HG03460 (cell line): ENCODE data around the gene KSR1.
"Not testable (repeated sequence)": the region's sequence is repeated elsewhere in the genome, so short reads cannot be mapped to it uniquely, and the experiment has no call there.

Experiments used
- ATAC-seq: cut with Tn5 transposase; IDR thresholded peaks from one replicate; pipeline ENCODE4 v1.9.1; 2021; ENCODE audit not compliant: unreplicated experiment

The KSR1 gene

DNA sequence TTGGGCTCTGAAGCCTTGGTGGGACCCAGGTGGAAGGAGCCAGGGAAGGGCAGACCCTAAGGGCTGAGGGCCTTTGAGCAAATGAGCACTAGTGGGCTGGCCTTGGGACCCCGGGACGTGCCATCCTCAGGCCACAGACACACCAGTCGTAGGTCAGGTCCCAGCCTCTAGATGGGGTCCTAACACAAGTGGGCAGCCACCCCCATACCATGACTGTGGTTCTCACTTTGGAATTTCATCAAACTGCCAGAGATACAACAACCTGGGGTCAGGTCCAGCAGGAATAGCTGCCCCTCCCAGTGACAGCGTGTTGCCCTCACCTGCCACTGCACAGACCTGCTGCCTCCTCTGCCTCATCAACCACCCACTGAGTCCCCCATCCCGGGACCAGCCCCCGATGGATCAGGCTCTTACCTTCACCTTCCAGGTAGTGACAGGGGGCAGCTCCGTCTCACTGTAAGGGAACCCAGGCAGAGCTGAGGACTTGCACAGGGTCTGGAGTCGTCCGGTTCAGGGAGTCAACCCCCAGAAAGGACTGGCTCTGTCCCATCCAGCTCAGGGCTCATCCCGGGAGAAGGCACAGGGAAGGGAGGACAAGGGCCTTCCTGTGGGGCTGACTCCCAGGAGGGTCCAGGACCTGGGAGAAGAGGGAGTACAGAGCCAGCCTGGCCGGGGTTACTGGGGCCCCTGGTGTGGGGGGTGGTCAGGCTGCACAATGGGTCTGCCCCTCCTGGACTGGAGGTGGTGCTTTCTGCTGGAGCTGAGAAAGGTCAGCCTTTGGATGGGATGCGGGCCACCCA lies 214.7 kb downstream of the KSR1 start:
- ATAC-seq: no peak

DNA sequence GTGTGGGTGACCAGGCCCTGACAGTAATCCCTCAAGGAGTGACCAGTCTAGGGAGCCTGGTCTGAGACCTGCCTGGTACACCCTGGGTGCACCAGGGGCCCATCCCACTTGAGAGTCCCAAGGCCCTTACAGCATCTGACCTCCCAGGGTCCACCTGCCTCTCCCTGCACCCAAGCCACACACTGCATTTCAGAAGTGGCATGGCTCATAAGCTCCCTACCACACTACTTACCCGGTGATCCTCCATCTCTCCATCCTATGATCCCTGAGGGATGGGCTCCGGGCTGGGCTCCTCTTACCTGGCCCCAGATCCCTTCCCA lies 215.3 kb downstream of the KSR1 start:
- no peak for ATAC-seq

DNA sequence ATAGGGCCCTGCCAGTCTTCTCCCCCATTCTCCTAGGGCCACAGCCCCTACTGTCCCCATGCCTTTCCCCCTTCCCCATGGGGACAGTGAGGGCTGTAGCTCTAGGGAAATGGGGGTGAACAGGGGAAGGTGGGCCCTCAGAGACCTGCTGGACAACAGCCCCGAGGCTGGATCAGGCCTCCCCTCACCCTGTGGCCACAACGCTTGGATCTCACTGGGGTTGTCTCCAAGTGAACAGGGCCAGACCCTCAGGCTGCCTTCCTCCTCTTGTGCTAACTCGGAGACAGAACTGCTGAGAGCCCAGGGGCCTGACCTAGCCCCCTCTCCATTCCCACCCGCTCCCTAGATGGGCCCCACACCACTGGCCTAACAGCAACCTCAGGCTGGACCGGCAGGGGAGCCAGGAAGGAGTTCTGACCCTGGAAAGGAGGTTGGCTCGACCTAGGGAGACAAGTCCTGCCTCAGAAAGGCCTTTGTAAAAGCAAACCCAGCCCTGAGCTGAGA lies 215.8 kb downstream of the KSR1 start:
- not testable (repeated sequence) for ATAC-seq

DNA sequence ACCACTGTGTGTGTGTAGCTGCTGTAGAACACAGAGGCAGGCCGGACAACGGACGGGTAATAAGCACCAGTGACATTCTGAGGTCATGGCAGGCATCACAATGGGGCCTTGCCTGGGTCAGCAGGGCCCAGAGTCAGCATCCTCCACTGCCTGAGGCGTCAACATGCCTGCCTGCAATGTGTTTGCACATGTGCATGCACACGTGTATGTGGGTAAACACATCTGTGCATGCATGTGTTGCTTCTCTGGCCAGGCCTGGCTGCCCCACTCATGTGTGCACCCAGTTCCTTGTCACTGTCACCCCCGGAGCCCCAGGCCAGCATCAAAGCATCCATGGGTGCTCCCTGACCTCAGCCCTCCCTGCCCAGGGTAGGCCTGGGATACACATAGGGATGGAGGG lies 218.1 kb downstream of the KSR1 start:
- no peak for ATAC-seq
